Measurements from ENCODE around the gene ABHD12. TPM values are rescaled to one million over a fixed set of nuclear protein-coding genes. Genes with fewer than 3 reads are reported as not detected.

Gene ABHD12
- total and polyA plus RNA-seq, 8 donors: 11.1 to 99.1 (median 44.0) TPM

DNA sequence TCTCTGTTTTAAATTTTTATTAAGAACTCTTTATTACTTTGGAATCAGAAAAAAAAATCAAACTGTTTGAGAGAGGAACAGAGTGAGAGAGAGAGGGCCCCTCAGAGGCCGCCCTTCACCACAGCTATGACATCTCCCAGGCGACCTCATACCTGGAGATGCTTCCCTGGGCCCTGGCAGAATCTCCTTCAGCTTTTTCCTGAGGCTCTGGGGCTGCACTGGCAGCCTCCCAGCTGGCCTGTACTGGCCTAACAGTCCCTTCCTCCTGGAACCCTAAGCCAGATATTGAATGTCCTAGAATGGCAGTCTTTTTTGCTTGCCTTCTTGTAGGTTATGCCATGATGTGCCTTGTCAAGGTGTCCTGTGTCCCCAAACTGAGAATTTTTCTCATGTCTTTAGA lies 13.7 kb downstream of the ABHD12 start:
- no peaks in the 10 kb centered on the region for H3K27me3 ChIP-seq
- peaks cover 0 to 33% (median 4%) of the 10 kb centered on the region in 4 donors for H3K4me1 ChIP-seq
- TF ChIP-seq EP300 (IDR thresholded peaks at IDR 0.05) (no peak), POLR2AphosphoS5 (IDR thresholded peaks at IDR 0.05) (no peak), POLR2A (IDR thresholded peaks at IDR 0.05) (no peak)
- TF ChIP-seq, protein P1, sequence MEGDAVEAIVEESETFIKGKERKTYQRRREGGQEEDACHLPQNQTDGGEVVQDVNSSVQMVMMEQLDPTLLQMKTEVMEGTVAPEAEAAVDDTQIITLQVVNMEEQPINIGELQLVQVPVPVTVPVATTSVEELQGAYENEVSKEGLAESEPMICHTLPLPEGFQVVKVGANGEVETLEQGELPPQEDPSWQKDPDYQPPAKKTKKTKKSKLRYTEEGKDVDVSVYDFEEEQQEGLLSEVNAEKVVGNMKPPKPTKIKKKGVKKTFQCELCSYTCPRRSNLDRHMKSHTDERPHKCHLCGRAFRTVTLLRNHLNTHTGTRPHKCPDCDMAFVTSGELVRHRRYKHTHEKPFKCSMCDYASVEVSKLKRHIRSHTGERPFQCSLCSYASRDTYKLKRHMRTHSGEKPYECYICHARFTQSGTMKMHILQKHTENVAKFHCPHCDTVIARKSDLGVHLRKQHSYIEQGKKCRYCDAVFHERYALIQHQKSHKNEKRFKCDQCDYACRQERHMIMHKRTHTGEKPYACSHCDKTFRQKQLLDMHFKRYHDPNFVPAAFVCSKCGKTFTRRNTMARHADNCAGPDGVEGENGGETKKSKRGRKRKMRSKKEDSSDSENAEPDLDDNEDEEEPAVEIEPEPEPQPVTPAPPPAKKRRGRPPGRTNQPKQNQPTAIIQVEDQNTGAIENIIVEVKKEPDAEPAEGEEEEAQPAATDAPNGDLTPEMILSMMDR (IDR thresholded peaks at IDR 0.05): no peak
- no peak for DNase-seq
- 90 to 98% (median 93%) methylated on average over 2 of the region's 2 CpGs for WGBS, 5 donors
- H3K36me3 ChIP-seq: no peaks in the 10 kb centered on the region
- H3K9me3 ChIP-seq: no peaks in the 10 kb centered on the region
- intact Hi-C loops (cut with DNase I; ENCODE audit: low total_unique reads): no loop called here
- H3K27ac ChIP-seq: no peak overlapping the region
- H3K4me3 ChIP-seq: no peak overlapping the region

DNA sequence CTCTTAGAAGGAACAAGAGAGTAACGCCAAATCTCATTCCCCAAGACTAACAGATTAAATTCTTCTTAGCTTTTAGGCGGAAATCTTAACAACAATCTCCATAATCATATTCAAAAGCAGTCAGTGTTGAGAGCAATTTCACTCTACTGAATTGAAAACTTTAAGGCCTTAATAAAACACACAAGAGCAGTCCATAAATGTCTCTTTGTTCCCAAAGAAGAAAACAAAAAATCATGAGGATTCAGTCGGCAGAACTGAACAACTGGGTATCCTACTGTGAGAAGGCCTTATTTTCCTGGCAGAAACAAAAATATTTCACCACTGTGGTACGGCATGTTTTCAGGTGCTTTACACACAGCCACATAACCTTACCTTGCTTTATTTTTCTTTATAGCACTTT lies 14.4 kb downstream of the ABHD12 start:
- intact Hi-C loops (cut with DNase I; ENCODE audit: low total_unique reads): no loop called here
- Histone ChIP-seq H3K4me3 (no peak overlapping the region), H3K4me1 (peaks cover 0 to 33% (median 4%) of the 10 kb centered on the region in 4 donors), H3K27me3 (no peaks in the 10 kb centered on the region), H3K36me3 (no peaks in the 10 kb centered on the region), H3K9me3 (no peaks in the 10 kb centered on the region), H3K27ac (no peak overlapping the region)
- no peak for DNase-seq
- 89 to 96% (median 93%) methylated on average over 4 of the region's 4 CpGs for WGBS, 5 donors
- TF ChIP-seq EP300 (IDR thresholded peaks at IDR 0.05) (no peak), POLR2A (IDR thresholded peaks at IDR 0.05) (no peak), POLR2AphosphoS5 (IDR thresholded peaks at IDR 0.05) (no peak)
- TF ChIP-seq, protein P1 (IDR thresholded peaks at IDR 0.05): no peak

DNA sequence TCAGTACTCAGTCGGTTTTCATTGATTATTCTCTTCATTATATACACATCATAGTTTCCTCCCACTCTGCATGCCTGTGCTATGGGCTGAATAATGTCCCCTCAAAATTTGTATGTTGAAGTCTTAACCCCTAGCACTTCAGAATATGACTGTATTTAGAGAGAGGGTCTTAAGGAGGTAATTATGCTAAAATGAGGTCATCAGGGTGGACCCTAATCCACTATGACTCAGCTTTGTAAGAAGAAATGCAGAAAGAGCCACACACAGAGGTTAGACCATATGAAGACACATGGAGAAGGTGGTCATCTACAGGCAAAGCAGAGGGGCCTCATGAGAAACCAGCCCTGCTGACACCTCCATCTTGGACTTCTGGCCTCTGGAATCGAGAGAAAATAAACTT lies 15.8 kb downstream of the ABHD12 start:
- no peaks in the 10 kb centered on the region for H3K36me3 ChIP-seq
- H3K27ac ChIP-seq: no peak overlapping the region
- no peak overlapping the region for H3K4me3 ChIP-seq
- DNase-seq: no peak
- 84 to 94% (median 91%) methylated on average over 2 of the region's 2 CpGs for WGBS, 5 donors
- intact Hi-C loops (cut with DNase I; ENCODE audit: low total_unique reads): no loop called here
- no peaks in the 10 kb centered on the region for H3K9me3 ChIP-seq
- TF ChIP-seq POLR2A (IDR thresholded peaks at IDR 0.05) (no peak), EP300 (IDR thresholded peaks at IDR 0.05) (no peak), POLR2AphosphoS5 (IDR thresholded peaks at IDR 0.05) (no peak)
- TF ChIP-seq, protein P1 (IDR thresholded peaks at IDR 0.05): no peak
- no peaks in the 10 kb centered on the region for H3K27me3 ChIP-seq
- peaks cover 0 to 33% (median 4%) of the 10 kb centered on the region in 4 donors for H3K4me1 ChIP-seq

DNA sequence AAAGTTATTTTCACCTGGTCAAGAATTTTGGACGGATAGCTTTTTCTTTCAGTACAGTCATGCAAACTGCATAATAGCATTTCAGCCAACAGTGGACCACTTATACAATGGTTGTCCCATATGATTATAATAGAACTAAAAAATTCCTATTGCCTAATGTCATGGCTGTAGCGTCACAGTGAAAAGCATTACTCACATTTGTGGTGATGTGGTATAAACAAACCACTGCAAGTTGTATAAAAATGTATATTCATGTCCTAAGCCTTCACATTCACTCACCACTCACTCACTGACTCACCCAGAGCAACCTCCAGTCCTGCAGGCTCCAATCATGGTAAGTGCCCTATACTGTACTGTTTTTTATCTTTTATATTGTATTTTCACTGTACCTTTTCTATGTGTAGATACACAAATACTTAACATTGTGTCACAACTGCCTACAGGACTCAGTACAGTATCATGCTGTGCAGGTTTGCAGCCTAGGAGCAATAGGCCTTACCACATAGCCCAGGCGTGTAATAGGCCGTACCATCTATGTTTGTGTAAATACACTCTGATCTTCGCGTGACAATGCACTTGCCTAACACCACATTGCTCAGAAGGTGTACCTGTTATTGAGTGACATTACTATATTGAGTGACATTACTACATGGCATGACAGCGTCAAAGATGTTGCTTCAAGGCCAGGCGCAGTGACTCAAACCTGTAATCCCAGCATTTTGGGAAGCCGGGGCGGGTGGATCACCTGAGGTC lies 17.9 kb downstream of the ABHD12 start:
- no peak overlapping the region for H3K4me3 ChIP-seq
- intact Hi-C loops (cut with DNase I; ENCODE audit: low total_unique reads): no loop called here
- 85 to 96% (median 94%) methylated on average over 10 of the region's 10 CpGs for WGBS, 5 donors
- no peak overlapping the region for H3K27ac ChIP-seq
- no peaks in the 10 kb centered on the region for H3K36me3 ChIP-seq
- TF ChIP-seq POLR2A (IDR thresholded peaks at IDR 0.05): no peak
- no peaks in the 10 kb centered on the region for H3K27me3 ChIP-seq
- H3K9me3 ChIP-seq: no peaks in the 10 kb centered on the region
- H3K4me1 ChIP-seq: peaks cover 0 to 12% (median 0%) of the 10 kb centered on the region in 4 donors
- DNase-seq: no peak

DNA sequence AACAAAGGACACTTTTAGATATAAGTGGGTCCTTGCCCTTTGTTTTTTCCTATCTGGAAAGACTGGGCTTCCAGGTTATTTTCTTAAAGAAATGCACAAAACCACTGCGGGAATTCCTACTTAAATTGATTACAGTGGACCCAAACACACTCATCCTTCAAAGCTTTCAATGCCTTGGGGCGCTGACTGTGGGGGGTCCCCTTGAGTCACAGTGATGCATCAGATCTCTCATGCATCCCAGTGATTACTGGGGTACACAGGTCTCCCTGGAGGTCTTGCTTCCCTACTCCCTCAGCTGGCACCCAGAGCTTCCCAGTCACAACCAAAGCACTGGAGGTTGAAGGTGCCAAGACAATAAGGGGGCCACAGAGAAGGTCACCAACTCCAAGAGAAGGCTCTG lies 20.7 kb downstream of the ABHD12 start:
- Histone ChIP-seq H3K4me3 (no peak overlapping the region), H3K27ac (no peak overlapping the region), H3K36me3 (no peaks in the 10 kb centered on the region), H3K27me3 (no peaks in the 10 kb centered on the region), H3K9me3 (no peaks in the 10 kb centered on the region), H3K4me1 (peaks cover 0 to 10% (median 2%) of the 10 kb centered on the region in 4 donors)
- intact Hi-C loops (cut with DNase I; ENCODE audit: low total_unique reads): no loop called here
- WGBS, 5 donors: 86 to 94% (median 87%) methylated on average over 2 of the region's 2 CpGs
- no peak for DNase-seq
- no peak for TF ChIP-seq POLR2AphosphoS5 (IDR thresholded peaks at IDR 0.05)
- TF ChIP-seq, protein P1 (IDR thresholded peaks at IDR 0.05): no peak
- TF ChIP-seq EP300 (IDR thresholded peaks at IDR 0.05): no peak
- no peak for TF ChIP-seq POLR2A (IDR thresholded peaks at IDR 0.05)

Data from stomach (tissue), 9 donors.